Fibroblast of upper back skin (primary cell): ENCODE data around the gene ZDHHC16.
"Not testable (repeated sequence)": the region's sequence is repeated elsewhere in the genome, so short reads cannot be mapped to it uniquely, and the experiment has no call there.

ENCODE experiments used
- DNase-seq: peaks from one replicate; pipeline ENCODE4 v3.0.0-alpha.2; 2013

Gene ZDHHC16

DNA sequence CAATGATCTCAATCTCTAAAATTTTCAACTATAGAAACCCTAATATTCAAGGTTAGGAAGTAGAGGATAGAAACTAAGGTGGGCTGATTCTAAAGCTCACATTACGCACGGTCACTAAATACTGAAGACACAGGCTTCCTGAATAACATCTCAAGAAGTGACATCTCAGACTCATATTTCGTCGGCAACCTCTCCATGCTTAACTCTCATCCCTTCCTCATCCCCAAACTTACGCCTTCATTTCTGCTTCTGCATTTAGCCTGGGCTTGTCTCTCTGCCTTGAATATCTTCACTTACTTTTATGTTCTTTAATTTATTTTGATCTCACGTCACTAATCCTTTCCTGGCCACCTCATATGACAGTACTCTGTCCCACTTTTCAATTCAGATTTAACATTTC, 10.8 kb upstream of the ZDHHC16 start:
- no peak for DNase-seq

DNA sequence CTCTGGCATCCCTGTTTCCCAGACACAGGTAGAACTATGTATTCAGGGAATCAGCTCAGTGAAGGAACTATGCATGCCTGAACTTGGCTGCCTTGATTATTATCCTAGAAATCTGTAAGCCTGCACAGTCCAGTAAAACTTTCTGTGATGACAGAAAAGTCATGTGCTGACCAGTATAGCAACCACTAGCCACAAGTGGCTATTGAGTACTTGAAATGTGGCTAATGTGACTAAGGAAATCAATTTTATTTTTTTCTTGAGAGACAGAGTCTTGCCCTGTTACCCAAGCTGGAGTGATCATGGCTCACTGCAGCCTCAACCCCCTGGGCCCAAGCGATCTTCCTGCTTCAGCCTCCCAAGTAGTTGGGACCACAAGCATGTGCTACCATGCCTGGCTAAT, 3.7 kb upstream of the ZDHHC16 start:
- no peak for DNase-seq

DNA sequence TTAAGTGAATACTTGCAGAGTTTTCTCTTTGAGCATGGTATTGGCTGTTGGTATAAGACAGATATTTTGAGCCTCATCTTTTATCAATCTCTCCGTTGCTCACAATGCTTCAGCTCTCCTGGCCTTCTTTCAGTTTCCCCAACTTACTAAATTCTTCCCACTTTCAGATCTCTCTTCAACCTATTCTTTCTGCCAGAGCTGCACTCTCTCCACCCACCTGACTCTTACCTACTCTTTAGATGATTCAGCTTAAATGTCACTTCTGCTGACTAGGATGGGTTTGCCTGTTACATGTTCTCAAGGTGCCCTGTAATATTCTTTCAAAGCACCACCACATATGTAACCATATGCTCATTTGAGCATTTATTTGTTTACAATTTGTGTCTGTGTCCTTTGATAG, 1.8 kb upstream of the ZDHHC16 start:
- DNase-seq = no peak

DNA sequence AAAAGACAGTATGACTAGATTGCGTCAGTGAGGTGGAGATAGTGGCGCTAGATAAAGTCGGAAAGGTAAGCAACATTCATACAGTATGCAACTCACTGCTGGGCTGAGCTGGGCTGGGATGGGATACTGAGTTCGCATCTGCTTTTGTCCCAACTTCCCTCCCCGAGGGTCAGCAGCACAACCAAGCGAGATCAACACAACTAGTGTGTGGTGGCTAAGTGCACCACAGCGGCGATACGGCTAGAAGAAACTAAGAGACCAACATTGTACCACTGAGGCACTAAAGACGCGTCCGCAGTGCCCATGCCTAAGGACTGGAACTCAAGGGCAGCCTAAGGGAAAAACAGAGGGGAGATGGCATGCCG, 636 bp upstream of the ZDHHC16 start:
- DNase-seq = no peak

DNA sequence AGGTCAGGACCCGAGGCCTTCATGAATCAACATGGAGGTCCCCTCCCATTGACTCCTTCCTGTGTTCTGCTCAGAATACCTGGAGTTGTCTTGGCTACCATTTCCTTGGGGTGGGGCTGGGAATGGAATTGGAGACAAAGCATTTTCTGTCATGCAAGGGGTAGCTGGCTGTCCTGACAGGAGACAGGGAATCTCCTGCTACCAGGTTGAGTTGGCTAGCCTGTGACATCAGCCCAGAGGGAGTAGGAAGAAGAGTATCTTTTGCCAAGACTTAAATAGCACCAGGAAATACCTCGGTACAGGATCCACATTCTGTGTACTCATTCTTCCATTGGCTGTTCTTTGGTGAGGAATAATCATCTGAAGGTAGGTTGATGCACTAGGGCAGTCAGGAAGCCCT, 4.9 kb downstream of the ZDHHC16 start:
- no peak for DNase-seq

DNA sequence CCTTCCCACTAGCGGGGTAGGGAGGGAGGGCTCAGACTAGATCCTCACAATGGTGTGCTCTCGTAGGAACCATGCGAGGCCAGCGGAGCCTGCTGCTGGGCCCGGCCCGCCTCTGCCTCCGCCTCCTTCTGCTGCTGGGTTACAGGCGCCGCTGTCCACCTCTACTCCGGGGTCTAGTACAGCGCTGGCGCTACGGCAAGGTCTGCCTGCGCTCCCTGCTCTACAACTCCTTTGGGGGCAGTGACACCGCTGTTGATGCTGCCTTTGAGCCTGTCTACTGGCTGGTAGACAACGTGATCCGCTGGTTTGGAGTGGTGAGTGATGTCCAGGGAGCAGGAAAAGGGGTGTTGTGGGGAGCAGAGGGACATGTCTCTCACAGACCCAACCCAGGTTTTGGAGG, 5.6 kb downstream of the ZDHHC16 start:
- no peak for DNase-seq

DNA sequence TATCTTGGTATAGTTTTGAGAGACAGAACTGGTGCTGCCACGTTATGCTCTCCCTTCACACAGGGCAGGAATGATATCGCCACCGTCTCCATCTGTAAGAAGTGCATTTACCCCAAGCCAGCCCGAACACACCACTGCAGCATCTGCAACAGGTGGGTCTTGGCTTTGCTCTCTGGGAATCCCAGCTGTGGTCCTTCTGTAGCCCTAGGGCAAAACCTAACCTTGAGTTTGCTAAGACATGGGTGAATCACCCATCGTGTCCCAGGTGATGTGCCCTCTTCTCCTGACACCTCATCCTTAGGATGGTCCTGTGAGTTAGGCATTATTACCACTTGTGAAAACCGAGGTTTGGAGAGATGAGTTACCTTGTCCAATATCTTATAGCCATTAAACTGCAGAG, 6.4 kb downstream of the ZDHHC16 start:
- no peak for DNase-seq

DNA sequence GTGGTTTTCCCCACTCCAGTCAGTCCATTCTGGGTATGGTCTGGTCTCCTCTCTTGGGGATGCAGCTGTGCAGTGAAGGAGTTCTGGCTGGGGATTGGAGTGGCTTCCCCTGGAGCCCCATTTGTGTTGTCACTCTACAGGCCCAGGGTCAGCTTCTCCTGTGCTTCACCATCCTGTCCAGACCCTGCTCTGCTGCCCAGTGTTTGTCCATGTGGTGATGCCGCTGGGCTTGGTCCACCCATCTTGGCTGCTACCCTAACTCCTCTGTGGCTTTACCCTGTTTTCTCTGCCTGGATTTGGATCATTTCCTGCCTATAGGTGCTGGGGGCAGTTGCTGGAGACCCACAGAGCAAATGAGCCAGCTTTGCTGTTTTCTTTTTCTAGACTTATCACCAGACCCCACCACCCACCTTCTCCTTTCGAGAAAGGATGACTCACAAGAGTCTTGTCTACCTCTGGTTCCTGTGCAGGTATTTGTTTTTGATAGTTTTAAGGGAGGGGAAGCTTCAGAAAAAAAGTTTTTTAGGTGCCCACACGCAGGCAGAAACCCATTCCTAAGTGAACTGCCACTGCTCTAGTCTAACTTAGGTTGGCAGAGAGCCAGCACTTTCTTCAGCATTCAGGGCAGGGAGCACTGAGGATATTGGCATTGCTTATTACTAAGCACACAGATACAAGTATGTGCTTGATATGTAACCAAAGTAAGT, 8.5 kb downstream of the ZDHHC16 start:
- peak; percentile 17 for DNase-seq

DNA sequence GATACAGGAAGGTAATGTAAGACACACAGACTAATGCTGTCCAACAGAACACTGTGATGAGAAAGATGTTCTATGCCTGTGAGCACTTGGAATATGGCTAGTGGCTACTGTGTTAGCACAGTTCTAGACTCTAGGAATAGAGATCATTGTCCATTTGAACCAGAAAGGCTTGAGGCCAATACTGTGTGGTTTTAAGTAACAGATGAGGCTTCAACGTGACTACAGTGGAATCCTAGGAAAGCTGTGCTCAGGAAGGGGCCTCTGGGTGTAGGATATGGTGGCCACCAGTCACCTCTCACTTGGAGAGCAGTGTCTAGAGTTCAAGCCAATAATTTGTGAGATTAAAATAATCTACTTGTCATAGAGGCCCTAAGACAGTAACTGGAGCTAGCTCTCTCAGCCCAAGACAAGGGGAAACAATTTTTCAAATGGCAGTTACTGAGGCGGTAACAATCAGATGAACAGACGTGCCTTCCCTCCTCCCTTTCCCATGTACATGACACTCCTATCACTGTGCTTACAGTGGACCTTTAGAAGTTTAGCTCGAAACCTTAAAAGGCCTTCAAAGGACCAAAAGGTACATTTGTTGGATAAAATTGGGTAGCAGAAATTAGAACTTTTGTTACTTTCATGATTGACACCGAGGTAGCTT, 10.2 kb downstream of the ZDHHC16 start:
- no peak for DNase-seq

DNA sequence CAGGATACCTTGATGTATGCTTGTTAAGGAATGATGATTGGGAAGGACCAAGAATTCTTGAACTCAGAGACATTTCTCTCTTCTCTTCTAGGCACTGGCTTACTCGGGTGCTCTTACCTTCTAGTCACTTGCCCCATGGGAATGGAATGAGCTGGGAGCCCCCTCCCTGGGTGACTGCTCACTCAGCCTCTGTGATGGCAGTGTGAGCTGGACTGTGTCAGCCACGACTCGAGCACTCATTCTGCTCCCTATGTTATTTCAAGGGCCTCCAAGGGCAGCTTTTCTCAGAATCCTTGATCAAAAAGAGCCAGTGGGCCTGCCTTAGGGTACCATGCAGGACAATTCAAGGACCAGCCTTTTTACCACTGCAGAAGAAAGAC, 10.7 kb downstream of the ZDHHC16 start:
- no peak for DNase-seq

DNA sequence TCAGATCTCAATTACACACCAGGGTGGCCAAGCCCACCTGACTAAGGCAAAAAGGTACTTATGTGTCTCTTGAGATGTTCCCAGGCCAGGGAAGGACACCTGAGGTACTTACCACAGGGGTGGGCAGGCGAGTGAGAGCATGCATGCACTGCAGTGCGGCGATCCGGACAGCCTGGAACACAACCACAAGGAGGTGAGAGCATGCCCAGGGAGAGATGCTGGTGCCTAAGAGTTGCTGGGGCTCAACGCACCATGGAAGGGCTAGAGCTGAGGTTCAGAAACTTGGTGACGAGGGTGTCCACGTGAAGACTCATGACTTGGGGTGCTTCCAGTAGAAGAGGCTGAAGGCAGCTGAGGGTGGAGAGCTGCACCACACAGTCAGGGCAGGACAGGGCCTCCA, 13.1 kb downstream of the ZDHHC16 start:
- DNase-seq = no peak

DNA sequence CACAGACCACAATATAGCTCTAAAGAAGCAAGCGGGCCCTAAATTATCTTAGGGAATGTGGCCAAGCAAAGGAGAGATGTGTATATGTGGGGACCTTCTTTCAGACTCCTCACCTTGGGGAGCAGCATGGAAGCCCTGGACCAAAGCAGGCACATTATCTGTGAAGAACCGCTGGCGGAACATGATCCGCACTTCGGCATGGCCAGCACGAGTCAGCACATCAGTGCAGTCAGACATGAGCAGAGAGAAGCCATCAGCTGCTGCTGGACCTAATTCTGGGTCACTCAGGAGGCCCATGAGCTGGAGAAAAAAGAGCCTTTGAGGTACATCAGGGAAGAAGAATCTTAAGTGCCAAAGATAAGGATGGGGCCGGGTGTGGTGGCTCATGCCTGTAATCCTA, 14.0 kb downstream of the ZDHHC16 start:
- no peak for DNase-seq

DNA sequence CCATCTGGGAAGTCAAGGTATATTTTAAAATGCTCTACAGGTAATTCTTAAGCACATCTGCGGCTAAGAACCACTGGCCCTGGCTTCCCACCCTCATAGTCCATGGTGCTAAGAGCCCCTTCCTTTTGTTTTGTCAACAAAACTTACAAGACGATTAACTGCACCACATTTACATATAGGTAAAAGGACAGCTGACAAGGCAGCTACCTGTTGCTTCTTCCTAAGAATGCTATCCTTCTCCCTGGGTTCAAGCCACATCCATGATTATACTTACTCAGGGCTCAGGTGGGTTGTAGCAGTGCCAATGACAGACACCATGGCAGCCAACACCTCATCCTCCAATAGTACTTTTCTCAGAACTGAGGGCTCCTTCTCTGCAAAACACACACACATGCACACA, 16.3 kb downstream of the ZDHHC16 start:
- DNase-seq = no peak

DNA sequence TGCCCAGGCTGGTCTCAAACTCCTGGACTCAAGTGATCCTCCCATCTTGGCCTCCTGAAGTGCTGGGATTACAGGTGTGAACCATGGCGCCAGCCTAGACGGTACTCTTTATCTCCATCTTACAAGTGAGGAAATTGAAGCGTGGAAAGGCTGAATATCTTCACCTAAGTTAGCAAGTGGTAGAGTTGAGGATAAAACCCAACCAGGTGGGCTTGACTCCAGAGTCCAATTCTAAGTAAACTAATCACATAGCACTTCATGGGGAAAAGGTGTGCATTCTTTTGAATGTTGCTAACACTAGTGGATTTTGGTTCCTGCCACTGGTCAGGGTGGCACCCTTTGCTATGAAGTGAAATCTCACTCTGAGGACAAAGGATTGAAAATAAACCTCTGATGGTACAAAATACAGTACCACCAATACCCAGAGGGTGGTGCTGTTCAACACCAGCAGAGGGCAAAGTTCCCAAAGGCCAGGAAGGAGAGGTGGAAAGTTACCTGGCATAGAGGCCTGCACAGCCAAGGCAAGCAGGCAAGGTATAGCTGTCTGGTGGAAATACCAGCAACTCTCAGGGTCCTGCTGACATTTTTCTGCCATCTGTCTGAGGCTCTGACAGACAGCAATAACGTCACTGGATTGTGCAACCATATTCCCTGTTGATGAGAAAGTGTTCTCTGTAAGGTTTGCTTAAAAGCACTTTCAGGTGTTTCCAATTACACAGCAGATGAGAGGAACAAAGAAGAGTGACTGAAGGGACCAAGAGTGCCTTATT, 17.6 kb downstream of the ZDHHC16 start:
- peak; percentile 76 for DNase-seq

DNA sequence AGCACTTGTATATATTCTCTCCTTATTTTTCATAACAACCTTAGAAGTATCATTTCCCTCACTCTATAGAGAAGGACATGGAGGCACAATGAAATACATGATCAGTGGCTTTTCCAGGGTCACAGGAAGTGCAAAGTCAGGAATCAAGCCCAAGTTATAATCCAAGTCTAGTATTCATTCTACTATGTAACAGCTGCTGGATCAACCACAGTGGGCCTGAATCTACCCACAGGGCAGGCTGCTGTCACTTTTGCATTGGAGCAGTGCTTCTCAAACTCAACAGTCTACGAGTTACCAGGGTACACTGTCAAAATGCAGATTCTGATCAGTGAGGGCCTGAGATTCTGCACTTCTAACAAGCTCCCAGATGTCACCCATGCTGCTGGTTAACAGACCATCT, 18.3 kb downstream of the ZDHHC16 start:
- no peak for DNase-seq

DNA sequence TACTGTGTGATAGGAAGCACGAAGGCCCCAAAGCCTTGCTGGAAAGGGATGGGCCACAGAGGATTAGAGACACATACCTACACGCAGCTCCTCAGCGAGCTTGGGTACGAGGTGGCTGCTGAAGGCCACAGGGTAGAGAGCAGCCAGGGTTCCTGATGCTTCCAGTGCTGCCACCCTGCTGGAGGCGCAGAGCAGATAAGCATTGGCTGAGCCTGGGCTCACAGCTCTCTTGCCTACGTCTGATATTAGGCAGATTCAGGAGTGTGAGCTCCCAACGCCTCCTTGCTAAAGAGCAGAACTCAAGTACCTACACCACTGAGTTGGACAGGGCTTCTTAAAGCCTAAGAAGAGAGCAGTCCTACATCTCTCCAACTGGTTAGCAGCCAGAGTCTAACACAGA, 20.0 kb downstream of the ZDHHC16 start:
- DNase-seq = no peak

DNA sequence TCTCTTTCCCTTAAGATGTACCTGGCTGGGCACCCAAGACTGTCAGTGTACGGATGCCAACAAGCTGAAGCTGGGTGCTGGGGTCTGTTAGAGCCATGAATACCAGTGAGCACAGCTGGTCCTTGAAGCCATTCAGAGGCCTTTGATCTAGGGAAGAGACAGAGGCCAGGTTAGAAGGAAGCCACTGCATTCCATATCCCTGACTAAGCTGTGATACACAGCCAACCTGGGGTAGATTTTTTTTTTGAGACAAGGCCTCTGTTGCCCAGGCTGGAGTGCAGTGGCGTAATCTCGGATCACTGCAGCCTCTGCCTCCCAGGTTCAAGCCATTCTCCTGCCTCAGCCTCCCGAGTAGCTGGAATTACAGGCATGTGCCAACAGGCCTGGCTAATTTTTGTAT, 20.8 kb downstream of the ZDHHC16 start:
- peak; percentile 30 for DNase-seq

DNA sequence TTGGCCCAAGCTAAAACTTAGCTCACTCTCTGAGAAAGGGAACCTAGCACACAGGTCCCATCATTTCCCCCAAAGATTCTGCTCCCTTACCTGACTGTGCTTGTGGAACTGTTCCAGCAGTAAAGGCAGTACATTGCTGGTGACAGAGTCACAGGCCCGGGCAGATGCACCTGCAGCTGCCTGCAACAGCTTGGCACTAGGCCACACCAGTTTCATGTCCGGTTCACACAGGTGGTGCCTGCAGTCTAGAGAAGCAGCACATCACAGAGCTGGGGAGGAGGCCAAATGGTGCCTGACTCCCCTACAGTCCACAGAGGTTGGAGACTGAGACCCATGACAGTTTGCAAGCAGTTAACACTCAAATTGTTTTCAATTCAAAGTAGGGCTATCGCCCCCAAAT, 22.2 kb downstream of the ZDHHC16 start:
- no peak for DNase-seq

DNA sequence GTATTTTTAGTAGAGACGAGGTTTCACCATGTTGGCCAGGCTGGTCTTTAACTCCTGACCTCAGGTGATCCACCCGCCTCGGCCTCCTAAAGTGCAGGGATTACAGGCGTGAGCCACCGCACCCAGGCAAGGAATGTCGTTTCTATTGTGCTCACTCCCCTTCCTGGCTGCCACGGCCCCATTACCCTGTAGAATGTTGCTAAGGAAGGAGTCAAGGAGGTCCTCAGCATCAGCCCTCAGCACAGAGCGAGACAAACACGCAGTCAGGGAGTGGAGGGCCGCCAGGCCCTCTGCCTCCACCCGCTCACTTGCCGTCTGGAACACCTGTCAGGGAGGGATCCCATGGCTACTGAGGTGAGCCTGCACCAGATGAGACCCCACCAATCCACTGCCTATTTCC, 22.8 kb downstream of the ZDHHC16 start:
- DNase-seq = not testable (repeated sequence)

DNA sequence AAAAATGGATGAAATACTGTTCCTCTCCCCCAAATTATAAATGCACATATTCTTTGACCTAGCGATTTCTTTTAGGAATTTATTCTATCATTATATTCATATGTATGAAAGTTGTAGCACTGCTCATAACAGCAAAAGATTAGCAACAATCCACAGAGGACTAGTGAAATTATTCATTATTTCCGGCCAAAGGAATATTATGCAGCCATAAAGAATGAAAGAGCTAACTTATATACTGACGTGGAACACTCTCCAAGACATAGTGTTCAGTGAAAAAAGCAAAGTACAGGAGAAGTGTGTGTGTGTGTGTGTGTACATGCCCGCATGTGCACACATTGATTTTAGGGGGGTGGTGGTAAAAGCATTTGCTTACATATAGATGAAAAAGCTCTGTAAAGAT, 28.9 kb downstream of the ZDHHC16 start:
- DNase-seq = no peak

DNA sequence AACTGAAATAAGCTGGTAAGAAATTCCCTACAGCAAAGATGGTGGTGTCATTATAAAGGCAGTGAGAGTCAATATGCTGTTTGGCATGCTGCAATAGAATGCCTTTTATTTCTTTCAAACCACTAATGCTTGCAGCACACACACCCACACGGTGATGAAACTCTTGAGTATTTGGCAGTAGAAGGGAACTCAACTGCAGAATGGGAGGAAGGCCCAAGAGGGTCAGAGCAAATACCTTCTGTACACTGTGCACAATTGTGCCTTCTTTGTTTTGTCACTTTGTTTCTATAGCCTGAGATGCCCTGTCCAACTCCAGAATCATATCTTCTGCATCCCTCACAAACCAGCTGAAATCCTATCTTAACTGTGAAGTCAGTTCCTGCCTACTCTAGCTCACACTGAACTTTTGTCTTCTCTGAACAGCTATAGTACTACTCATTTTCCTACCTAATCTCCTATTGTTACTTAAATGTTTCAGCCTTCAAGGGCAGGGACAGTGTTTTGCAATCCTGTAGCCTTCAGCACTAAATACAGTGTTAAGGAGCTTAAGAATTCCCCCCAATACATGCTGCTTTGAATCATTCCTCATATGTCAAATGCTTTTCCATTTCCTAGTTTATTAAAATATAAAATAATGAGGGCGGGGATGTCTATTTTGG, 30.1 kb downstream of the ZDHHC16 start:
- DNase-seq = peak; percentile 29

DNA sequence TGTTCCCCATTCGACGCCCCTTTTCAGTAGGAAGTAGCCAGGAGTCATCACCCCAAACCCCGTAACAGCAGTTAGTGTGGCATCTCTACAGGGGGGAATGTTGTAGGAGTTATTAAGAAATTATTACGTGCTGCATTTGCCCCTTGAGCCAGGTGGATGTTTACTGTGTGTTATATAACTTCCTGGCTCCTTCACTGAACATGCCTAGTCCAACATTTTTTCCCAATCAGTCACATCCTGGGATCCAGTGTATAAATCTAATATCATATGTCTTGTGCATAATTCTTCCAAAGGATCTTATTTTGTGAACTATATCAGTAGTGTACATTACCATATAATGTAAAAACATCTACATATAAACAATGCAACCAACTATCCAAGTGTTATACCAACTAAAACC, 33.4 kb downstream of the ZDHHC16 start:
- DNase-seq = not testable (repeated sequence)

DNA sequence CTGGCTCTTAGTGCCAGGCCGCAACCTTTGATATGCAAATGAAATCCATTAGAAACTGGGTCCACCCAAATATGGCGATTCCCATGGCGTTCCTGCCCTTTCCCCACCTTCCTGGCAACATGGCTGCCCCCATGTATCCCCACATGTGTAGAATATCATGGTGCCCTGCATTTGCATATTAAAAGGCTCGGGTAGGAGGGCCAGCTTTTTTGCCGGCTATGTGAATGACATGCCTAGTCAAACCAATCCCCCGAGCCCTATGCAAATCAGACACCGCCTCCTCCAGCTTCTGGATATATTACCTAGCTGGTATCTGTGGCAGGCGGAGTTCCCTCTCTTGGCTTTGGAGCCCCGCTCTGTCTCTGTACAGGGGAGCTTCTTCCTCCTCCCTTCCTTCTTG, 34.0 kb downstream of the ZDHHC16 start:
- DNase-seq = no peak

DNA sequence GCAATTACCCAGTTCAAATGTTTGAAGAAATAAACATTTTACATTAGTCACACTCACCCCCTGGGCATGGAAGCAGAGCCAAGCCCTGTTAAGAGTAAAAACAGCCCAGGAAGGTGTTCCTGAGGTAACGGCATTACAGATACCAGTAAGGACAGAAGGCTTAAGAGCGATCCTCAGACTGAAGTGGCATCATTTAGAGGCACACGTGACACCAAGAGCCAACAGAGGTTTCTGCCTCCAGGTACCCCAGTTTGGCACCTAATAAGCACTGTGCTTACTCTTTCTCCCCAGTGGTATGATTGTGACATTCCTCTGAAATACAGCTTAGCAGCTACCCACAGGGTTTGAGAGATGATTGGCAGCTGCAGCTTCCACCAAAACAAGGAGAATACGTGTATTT, 35.1 kb downstream of the ZDHHC16 start:
- DNase-seq = no peak
